ENCODE data around the gene ALDH9A1. TPM values are rescaled to one million over a fixed set of nuclear protein-coding genes. Genes with fewer than 3 reads are reported as not detected.

ALDH9A1 gene
- total RNA-seq, 4 donors from 2014 or later: 55.3 to 109 (median 74.5) TPM

DNA sequence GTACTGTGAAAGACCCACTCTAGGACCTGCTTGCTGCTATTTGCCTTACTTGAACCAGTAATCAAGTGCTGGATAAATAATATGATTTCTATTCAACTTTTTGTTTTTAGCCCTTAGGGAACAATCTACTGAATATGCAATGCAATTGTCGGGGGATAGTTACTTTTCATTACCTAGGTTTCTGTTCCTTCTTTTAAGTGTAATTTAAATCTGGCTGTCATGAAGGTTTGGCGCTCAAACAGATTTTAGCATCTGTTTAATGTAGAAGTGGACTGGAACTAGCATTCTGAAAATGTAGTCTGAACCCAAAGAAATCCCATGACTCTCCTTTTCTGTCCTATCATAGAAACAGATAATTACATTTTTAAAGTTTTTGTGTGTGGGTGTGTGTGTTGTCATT is 62.5 kb downstream of the ALDH9A1 start:
- no peaks in the 10 kb centered on the region for H3K9me3 ChIP-seq
- H3K36me3 ChIP-seq: no peaks in the 10 kb centered on the region
- H3K4me1 ChIP-seq: peaks cover 0 to 88% (median 32%) of the 10 kb centered on the region in 4 donors
- TF ChIP-seq POLR2A (IDR thresholded peaks at IDR 0.05) (no peak), EP300 (IDR thresholded peaks at IDR 0.05) (no peak)
- TF ChIP-seq, protein P1, sequence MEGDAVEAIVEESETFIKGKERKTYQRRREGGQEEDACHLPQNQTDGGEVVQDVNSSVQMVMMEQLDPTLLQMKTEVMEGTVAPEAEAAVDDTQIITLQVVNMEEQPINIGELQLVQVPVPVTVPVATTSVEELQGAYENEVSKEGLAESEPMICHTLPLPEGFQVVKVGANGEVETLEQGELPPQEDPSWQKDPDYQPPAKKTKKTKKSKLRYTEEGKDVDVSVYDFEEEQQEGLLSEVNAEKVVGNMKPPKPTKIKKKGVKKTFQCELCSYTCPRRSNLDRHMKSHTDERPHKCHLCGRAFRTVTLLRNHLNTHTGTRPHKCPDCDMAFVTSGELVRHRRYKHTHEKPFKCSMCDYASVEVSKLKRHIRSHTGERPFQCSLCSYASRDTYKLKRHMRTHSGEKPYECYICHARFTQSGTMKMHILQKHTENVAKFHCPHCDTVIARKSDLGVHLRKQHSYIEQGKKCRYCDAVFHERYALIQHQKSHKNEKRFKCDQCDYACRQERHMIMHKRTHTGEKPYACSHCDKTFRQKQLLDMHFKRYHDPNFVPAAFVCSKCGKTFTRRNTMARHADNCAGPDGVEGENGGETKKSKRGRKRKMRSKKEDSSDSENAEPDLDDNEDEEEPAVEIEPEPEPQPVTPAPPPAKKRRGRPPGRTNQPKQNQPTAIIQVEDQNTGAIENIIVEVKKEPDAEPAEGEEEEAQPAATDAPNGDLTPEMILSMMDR (IDR thresholded peaks at IDR 0.05): no peak
- H3K27ac ChIP-seq: peak overlapping the region in 2 of 4 donors; percentile 53 to 81
- no peaks in the 10 kb centered on the region for H3K27me3 ChIP-seq
- H3K4me3 ChIP-seq: no peak overlapping the region
- DNase-seq (ENCODE audit: low spot score in 2 of 2): no peak
- 49 to 73% methylated on average over 2 of the region's 2 CpGs for WGBS, 2 donors

GRCh38 chr1:165635329-165635728 is 63.0 kb downstream of the ALDH9A1 start:
- DNase-seq (ENCODE audit: low spot score in 2 of 2): no peak
- Histone ChIP-seq H3K9me3 (no peaks in the 10 kb centered on the region), H3K27ac (peak overlapping the region in 2 of 4 donors; percentile 53 to 81)

GRCh38 chr1:165634154-165634921 is 64.0 kb downstream of the ALDH9A1 start:
- 70 to 71% methylated on average over 6 of the region's 6 CpGs for WGBS, 2 donors
- TF ChIP-seq, protein P1 (IDR thresholded peaks at IDR 0.05): no peak
- no peak for TF ChIP-seq EP300 (IDR thresholded peaks at IDR 0.05)
- no peak for TF ChIP-seq POLR2A (IDR thresholded peaks at IDR 0.05)
- H3K4me1 ChIP-seq: peaks cover 0 to 83% (median 32%) of the 10 kb centered on the region in 4 donors
- H3K27ac ChIP-seq: peak overlapping the region in 2 of 4 donors; percentile 13 to 17
- H3K9me3 ChIP-seq: no peaks in the 10 kb centered on the region
- H3K27me3 ChIP-seq: no peaks in the 10 kb centered on the region
- H3K36me3 ChIP-seq: no peaks in the 10 kb centered on the region
- no peak for DNase-seq (ENCODE audit: low spot score in 2 of 2)
- H3K4me3 ChIP-seq: no peak overlapping the region

More at GRCh38 chr1:165635329-165635728, 63.0 kb downstream of the ALDH9A1 start:
- TF ChIP-seq, protein P1 (IDR thresholded peaks at IDR 0.05): no peak
- TF ChIP-seq POLR2A (IDR thresholded peaks at IDR 0.05) (no peak), EP300 (IDR thresholded peaks at IDR 0.05) (no peak)
- Histone ChIP-seq H3K27me3 (no peaks in the 10 kb centered on the region), H3K36me3 (no peaks in the 10 kb centered on the region), H3K4me1 (peaks cover 0 to 83% (median 32%) of the 10 kb centered on the region in 4 donors), H3K4me3 (no peak overlapping the region)
- WGBS, 2 donors: 30 to 41% methylated on average over 2 of the region's 2 CpGs

- H3K4me3 ChIP-seq: no peak overlapping the region
- WGBS, 2 donors: 45 to 49% methylated on average over 3 of the region's 3 CpGs
- TF ChIP-seq EP300 (IDR thresholded peaks at IDR 0.05) (no peak), POLR2A (IDR thresholded peaks at IDR 0.05) (no peak)
- TF ChIP-seq, protein P1 (IDR thresholded peaks at IDR 0.05): no peak
Observed at GRCh38 chr1:165633614-165634013, 64.7 kb downstream of the ALDH9A1 start.

DNA sequence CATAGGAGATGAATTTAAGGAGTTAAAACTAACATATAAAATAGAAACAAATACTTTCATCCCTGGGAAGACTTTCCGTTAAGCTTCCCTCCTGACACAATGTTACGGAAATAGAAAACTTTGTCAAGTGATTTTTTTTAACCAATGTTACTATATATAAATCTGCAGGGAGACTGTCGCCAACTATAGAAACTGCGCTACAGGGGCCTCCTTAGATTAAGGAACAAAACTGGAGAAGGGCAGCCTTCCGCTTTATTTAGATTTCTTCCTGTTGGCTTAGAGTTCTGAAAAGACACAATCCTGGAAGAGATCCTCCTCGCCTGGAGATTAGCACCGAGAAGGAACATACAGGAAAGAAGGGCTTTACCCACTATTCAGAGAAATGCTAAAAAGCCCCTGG is 65.9 kb downstream of the ALDH9A1 start:
- peaks cover 0 to 65% (median 32%) of the 10 kb centered on the region in 4 donors for H3K4me1 ChIP-seq
- H3K27ac ChIP-seq: peak overlapping the region in 3 of 4 donors; percentile 90 to 94 (median 92)
- H3K36me3 ChIP-seq: no peaks in the 10 kb centered on the region
- DNase-seq (ENCODE audit: low spot score in 2 of 2): no peak
- H3K9me3 ChIP-seq: no peaks in the 10 kb centered on the region
- H3K27me3 ChIP-seq: no peaks in the 10 kb centered on the region
- WGBS, 2 donors: 34 to 38% methylated on average over 7 of the region's 7 CpGs
- H3K4me3 ChIP-seq: peak overlapping the region; percentile 69 to 85 (median 79)
- TF ChIP-seq, protein P1 (IDR thresholded peaks at IDR 0.05): no peak
- TF ChIP-seq POLR2A (IDR thresholded peaks at IDR 0.05): no peak
- no peak for TF ChIP-seq EP300 (IDR thresholded peaks at IDR 0.05)

More at GRCh38 chr1:165633614-165634013, 64.7 kb downstream of the ALDH9A1 start:
- DNase-seq (ENCODE audit: low spot score in 2 of 2): no peak
- Histone ChIP-seq H3K36me3 (no peaks in the 10 kb centered on the region), H3K27ac (peak overlapping the region in 1 of 4 donors; percentile 13), H3K27me3 (no peaks in the 10 kb centered on the region), H3K9me3 (no peaks in the 10 kb centered on the region), H3K4me1 (peaks cover 0 to 76% (median 32%) of the 10 kb centered on the region in 4 donors)

Data from tibial nerve (tissue), 4 donors.